Kidney capillary endothelial cell (primary cell): ENCODE measurements around the gene RFLNA.
"Not testable (repeated sequence)": the region's sequence is repeated elsewhere in the genome, so short reads cannot be mapped to it uniquely, and the experiment has no call there.

ENCODE experiments used
- DNase-seq: peaks from one replicate; pipeline ENCODE4 v3.0.0-alpha.2; 2018; ENCODE audit warnings: low spot score

Gene RFLNA

DNA sequence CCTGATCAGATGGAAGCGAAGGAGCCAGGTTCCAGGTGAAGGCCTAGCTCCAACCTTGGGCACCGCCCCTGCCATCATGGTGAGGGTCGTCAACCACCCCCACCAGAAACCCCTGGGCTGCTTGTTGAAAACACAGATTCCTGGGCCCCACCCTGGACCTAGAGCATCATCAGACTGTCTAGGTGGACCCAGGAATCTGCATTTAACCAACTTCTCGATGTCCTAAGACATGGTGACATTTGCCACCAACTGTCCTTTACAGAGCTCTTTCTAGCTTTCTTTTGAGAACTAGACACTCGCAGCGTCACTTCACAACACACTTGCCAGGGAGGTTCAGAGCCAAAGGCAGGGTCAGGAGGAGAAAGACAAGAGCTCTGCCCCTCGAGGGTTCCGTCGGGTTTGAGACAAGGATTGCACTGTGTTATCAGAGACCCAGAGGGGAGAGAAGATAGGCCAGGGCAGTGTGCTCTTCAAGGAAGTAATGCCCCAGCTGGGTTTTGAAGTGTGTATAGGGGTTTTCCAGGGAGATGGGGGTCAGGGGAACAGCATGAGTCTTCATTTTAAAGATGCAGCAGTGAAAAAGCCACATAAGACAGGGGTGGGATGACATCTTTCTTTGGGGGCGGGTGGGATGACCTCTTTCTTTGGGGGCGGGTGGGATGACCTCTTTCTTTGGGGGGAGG is 24.6 kb downstream of the RFLNA start:
- DNase-seq: no peak

DNA sequence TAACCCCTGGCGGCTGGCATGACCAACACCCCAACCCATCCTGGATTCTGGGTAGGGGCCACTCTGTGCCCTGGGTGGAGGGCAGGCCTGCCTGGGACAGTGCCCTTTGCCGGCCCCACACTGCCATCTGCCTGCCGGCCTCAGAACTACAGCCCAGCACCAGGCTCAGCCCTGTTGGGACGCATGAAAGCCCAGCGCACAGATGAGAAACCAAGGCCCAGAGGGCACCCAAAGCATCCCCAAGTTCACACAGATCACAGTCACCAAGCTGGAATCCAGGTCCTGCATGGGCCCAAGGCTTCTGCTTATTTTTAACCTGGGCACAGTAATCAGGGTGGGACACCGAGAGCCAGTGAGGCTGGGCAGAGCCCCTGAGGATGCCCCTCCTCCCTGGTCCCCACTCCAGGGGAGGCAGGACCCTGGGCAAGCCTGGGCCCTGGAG is 26.2 kb downstream of the RFLNA start:
- peak; percentile 65 for DNase-seq

DNA sequence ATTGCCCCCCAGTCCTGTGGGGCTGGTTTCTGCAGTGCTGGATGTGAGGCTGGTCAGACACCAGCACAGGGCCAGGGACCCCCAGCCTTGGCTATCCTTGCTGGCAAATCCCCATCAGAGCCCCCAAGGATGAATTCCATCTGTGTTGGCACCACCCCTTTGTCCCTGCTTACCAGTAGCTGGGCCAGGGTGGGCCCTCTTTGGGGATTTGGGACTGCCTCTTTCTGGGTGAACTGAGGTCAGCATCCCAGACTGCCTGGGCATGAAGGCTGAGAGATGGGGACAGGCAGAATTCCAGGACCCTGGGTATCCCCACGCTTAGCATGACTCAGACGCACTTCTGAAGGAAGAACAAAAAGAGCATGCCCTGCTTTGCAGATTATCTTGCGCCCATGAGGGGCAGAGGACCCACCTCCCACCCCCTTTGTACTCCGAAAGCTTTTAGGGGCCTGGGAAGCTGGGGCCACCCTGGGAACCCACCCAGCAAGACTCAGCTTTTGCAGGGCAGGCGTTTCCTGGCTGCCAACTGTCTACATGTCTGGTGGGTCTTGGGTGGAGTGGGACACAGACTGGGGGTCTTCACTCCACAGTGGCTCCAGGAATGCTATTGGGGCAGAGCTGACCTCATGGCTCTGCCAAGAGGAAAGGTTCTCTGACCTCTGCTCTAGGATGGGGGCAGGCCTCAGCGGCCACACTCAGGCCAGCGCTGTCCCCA is 26.8 kb downstream of the RFLNA start:
- no peak for DNase-seq

DNA sequence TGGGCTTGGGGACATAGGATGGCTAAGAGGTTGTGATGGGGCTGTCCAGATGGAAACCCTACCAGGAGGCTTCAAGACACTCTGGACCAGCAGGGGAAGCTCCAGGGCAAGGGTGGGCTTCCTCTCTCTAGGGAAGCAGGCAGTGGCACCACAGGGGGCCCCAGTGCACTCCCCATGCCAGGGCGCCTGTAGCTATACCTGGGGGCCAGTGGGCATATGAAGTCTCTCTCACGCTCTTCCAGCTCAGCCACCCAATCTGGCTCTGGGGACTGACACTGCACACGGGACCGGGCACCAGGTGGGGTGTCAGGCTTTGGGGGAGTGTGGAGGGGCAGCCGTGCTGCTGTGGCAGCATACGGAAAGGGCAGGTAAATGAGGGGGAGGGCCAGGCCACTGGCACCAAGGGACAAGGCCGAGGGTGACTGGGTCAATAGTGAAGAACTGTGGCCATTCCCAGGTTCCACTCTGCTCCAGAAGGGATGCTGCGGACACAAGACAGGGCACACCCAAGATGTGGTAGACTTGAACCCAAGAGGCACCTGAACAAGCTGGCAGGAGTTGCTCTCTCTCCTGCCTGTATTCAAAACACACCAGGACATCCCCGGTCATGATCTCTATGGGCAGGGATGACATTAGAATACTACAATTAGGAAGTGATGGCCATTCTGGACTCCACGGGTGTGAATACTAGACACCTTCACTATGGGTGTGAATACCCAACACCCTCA is 27.5 kb downstream of the RFLNA start:
- DNase-seq: no peak

- DNase-seq: not testable (repeated sequence)
Measured at GRCh38 chr12:124322999-124323328, 28.1 kb downstream of the RFLNA start.

DNA sequence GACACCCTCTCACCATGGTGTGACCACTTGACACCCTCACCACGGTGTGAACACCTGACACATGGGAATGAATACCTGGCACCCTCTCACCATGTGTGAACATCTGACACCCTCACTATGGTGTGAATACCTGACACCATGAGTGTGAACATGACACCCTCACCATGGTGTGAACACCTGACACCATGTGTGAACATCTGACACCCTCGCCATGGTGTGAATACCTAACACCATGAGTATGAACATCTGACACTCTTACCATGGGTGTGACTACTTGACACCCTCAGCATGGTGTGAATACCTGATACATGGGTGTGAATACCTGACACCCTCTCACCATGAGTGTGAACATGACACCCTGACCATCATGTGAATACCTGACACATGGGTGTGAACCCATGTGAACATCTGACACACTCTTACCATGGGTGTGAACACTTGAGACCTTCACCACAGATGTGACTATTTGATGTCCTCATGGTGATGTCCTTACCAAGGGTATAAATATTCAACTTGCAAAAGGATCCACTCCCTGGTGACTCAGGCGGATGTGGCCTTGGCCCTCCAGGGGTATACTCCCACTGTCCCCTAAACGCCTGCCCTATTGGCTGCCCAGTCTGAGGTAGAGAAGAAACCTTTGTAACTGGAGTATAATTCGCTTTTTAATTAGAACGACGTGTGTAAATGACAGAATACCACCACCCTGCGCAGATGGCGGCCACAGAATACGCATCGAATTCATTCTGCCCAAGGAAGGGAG is 29.1 kb downstream of the RFLNA start:
- DNase-seq: no peak

- no peak for DNase-seq
Measured at GRCh38 chr12:124324803-124325705, 30.2 kb downstream of the RFLNA start.

GRCh38 chr12:124326104-124326503 is 31.2 kb downstream of the RFLNA start:
- no peak for DNase-seq

DNA sequence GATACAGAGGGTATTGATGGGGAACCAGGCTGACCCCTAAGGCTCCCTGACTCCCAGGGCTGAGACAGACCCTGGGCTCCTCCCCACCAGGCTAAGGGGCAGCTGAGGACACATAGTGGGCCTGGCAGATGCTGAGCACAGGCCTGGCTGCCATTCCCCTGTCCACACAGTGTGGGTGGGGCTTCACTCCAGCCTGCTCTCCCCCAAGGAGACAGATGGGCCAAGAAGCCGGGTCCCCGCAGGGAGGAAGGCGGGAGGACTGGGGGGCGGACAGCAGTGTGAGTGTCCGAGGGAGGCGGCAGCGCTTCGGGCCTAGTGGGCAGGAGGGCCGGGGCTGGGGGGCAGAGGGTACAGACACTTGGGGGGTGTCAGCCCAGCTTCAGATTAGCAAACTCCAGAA is 32.0 kb downstream of the RFLNA start:
- DNase-seq: no peak

- no peak for DNase-seq
Measured at GRCh38 chr12:124327362-124328043, 32.6 kb downstream of the RFLNA start.

GRCh38 chr12:124328116-124328515 is 33.2 kb downstream of the RFLNA start:
- DNase-seq: no peak

DNA sequence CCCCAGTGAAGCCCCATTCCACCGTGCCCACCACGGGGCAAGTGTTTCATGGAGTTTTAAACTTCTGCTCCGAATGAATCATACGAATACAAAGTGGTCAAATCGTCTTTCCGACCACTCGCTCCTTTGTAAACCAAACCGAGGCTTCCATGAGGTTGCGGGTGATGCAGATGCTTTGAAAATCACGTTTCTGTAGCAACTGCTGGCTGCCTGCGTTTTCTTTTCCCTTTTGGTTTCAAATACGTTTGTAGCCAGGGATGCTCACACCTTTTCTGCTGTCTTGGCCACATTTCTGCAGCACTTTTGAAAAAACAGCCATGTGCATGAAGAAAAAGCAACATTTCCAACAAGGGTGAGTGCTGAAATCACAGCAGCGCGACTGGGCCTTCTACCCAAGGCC is 33.7 kb downstream of the RFLNA start:
- no peak for DNase-seq

DNA sequence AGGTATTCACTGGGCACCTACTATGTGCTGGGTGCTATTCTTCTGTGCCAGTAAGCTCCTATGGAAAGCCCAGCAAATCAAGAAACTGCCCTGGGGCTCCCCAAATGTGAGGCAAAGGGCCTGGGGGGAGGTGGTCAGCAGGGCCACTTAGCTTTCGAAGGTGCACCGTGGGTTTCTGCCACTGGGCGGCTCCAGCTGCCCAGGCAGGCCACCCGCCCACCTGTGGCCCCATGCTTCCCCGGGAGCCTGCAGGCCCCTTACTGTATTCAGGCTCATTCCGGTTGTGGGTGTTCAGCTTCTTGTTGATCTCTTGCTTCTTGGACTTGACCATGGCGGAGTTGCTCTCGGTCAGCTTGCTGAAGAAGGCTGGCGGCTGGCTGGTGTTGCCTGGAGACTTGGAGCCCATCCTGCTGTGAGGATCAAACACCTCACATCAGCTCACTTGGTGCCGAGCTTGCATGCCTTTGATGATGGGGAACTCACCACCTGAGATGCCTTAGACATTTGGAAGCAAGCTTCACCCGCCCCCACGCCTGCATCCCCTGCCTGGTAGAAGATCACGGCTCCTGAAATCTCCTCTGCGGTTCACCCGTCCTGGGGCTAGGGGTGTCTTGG is 37.3 kb downstream of the RFLNA start:
- no peak for DNase-seq

DNA sequence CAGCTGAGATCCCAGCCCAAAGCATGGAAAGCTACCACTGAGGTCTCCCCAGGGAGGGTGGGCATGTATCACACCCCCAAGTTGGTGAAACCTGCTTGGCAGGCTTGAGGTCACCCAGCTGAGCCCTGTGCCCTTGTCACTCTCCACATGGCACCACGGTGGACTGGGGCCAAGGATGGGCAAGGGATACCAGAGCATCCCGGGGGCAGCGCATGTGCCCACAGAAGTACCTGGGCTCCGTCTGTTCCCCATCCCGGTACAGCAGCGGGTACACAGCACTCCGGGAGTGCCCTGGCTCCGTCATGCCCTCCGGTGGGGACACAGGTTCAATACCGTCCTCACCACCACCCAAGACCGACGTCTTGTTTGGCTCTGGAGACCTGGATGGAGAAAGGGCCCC is 38.0 kb downstream of the RFLNA start:
- DNase-seq: no peak

DNA sequence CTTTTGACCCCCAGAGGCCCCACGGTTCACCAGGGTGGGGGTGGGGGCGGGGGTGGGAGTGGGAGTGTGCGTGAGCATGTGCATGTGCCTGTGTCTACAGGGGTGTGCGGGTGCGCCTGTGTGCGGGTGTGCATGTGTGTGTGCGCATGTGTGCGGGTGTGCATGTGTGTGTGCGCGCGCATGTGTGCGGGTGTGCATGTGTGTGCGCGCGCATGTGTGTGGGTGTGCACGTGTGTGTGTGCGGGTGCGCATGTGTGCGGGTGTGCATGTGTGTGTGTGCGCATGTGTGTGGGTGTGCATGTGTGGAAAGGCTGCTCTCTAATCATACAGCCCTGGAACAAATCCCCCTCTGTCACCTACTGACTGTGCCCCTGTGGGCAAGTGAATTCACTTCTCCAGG is 38.8 kb downstream of the RFLNA start:
- DNase-seq: no peak

DNA sequence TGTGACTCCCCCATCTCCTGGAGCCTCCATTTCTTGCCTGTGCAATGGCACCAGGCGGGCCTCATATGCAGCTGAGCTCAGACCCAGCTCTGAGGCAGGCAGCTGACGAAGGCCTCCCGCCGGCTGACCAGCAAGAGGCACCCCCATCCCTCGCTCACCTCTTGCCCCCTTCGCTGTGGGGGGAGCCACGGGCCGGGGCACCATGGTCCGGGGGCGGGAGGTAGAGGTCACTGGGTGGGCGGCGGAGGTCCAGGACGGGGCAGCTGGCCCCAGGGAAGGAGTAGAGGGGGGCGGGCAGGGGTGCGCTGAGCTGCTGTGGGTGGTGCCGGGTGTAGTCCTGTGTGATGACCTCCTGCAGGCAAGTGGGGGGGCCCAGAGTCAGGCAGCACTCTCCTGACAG is 39.4 kb downstream of the RFLNA start:
- DNase-seq: no peak

- DNase-seq: no peak
Measured at GRCh38 chr12:124334976-124335375, 40.1 kb downstream of the RFLNA start.

DNA sequence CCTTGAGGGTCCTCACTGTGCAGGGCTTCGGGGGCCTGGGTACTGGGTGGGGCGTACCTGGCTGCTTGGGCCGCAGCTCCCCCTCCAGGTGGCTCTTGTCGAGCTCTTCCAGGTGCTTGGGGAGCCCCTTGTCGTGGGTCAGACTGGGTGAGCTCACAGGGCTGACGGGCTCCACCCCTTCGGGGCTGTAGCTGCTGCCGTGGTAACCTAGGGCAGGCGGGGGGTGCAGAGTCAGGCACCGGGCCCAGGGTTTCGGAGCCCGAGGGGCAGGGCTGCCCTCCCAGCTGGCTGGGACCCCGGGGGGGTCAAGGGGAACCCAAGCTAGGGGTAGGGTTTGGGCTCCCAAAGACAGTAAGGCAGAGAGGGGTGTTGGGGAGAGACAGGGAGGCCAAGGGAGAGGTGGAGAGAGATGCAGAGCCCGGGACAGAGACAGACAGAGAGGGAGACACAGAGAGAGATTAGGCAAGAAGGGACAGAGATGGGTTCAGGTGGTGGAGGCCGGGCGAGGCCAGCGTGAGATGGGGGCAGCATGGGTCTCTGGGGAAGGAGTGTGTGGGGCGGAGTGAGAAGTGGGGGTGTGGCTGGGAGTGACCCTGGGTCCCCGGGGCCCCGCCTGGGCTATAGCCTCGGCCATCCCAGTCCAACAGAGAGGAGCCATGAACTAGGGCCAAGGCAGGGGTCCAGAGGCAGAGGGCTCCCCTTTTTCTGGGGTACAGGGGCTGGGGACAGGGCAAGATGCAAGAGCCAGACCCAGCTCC is 40.7 kb downstream of the RFLNA start:
- no peak for DNase-seq

GRCh38 chr12:124336184-124336437 is 41.2 kb downstream of the RFLNA start:
- no peak for DNase-seq
